ENCODE data around the gene OR51A4. TPM values are rescaled to one million over a fixed set of nuclear protein-coding genes. Genes with fewer than 3 reads are reported as not detected.

OR51A4 gene
- total RNA-seq, 6 experiments from 2014 or later = not detected

GRCh38 chr11:4936745-4937144 is 10.7 kb downstream of the OR51A4 start:
- no peak overlapping the region for H3K4me3 Mint-ChIP-seq
- H3K4me1 Mint-ChIP-seq (ENCODE audit: low read depth) = no peaks in the 10 kb centered on the region
- H3K9me3 Mint-ChIP-seq = peaks cover 22% of the 10 kb centered on the region
- H3K27ac Mint-ChIP-seq = no peak overlapping the region
- H3K36me3 Mint-ChIP-seq (ENCODE audit: low read depth) = no peaks in the 10 kb centered on the region
- TF ChIP-seq CTCF (IDR thresholded peaks at IDR 0.05) = no peak
- no peaks in the 10 kb centered on the region for H3K27me3 Mint-ChIP-seq (ENCODE audit: insufficient read depth)
- DNase-seq = no peak

- no peak for DNase-seq
- no peak for TF ChIP-seq CTCF (IDR thresholded peaks at IDR 0.05)
- Mint-ChIP-seq H3K36me3 (ENCODE audit: low read depth) (no peaks in the 10 kb centered on the region), H3K9me3 (peaks cover 21% of the 10 kb centered on the region), H3K4me1 (ENCODE audit: low read depth) (no peaks in the 10 kb centered on the region), H3K27me3 (ENCODE audit: insufficient read depth) (no peaks in the 10 kb centered on the region), H3K4me3 (no peak overlapping the region), H3K27ac (no peak overlapping the region)
Measured at GRCh38 chr11:4932751-4933150, 14.7 kb downstream of the OR51A4 start.

GRCh38 chr11:4926608-4927007 is 20.8 kb downstream of the OR51A4 start:
- DNase-seq = no peak
- Mint-ChIP-seq H3K36me3 (ENCODE audit: low read depth) (peaks cover 6% of the 10 kb centered on the region), H3K4me3 (no peak overlapping the region), H3K4me1 (ENCODE audit: low read depth) (no peaks in the 10 kb centered on the region), H3K27ac (no peak overlapping the region), H3K27me3 (ENCODE audit: insufficient read depth) (no peaks in the 10 kb centered on the region), H3K9me3 (peaks cover 52% of the 10 kb centered on the region)
- no peak for TF ChIP-seq CTCF (IDR thresholded peaks at IDR 0.05)

GRCh38 chr11:4924239-4924638 is 23.2 kb downstream of the OR51A4 start, which contains the start of gene OR51G1:
Gene OR51G1, minus strand, starts transcription at chr11:4924339. Its CDS starts 0 bp downstream, at chr11:4924339.
- Mint-ChIP-seq H3K27me3 (ENCODE audit: insufficient read depth) (no peaks in the 10 kb centered on the region), H3K9me3 (peaks cover 58% of the 10 kb centered on the region), H3K4me1 (ENCODE audit: low read depth) (no peaks in the 10 kb centered on the region), H3K4me3 (no peak within 1 kb of the TSS), H3K36me3 (ENCODE audit: low read depth) (peaks cover 6% of the 10 kb centered on the region), H3K27ac (no peak within 1 kb of the TSS)
- DNase-seq = no peak
- TF ChIP-seq CTCF (IDR thresholded peaks at IDR 0.05) = no peak

- DNase-seq = no peak
- H3K9me3 Mint-ChIP-seq = peaks cover 58% of the 10 kb centered on the region
- no peak for TF ChIP-seq CTCF (IDR thresholded peaks at IDR 0.05)
- no peaks in the 10 kb centered on the region for H3K27me3 Mint-ChIP-seq (ENCODE audit: insufficient read depth)
- no peak overlapping the region for H3K4me3 Mint-ChIP-seq
- no peaks in the 10 kb centered on the region for H3K4me1 Mint-ChIP-seq (ENCODE audit: low read depth)
- peaks cover 6% of the 10 kb centered on the region for H3K36me3 Mint-ChIP-seq (ENCODE audit: low read depth)
- no peak overlapping the region for H3K27ac Mint-ChIP-seq
Measured at GRCh38 chr11:4922304-4922703, 25.1 kb downstream of the OR51A4 start.

- TF ChIP-seq CTCF (IDR thresholded peaks at IDR 0.05) = no peak
- Mint-ChIP-seq H3K27me3 (ENCODE audit: insufficient read depth) (no peaks in the 10 kb centered on the region), H3K27ac (no peak overlapping the region), H3K4me1 (ENCODE audit: low read depth) (no peaks in the 10 kb centered on the region), H3K4me3 (no peak overlapping the region), H3K9me3 (peaks cover 55% of the 10 kb centered on the region), H3K36me3 (ENCODE audit: low read depth) (peaks cover 6% of the 10 kb centered on the region)
- no peak for DNase-seq
Measured at GRCh38 chr11:4921796-4922195, 25.6 kb downstream of the OR51A4 start.

Data from HFFc6 (cell line).